Measurements from ENCODE around the gene HJURP.

- TF ChIP-seq CTCF (IDR thresholded peaks at IDR 0.05; ENCODE audit: low read depth, low read length, poor library complexity, severe bottlenecking) = no peak
- TF ChIP-seq EZH2phosphoT487 (IDR thresholded peaks at IDR 0.05; ENCODE audit: borderline replicate concordance, low read length) = no peak
Measured at GRCh38 chr2:233833345-233833744, 21.0 kb downstream of the HJURP start.

Data from DOHH2 (cell line).